ENCODE measurements around the gene ADI1. TPM values are rescaled to one million over a fixed set of nuclear protein-coding genes. Genes with fewer than 3 reads are reported as not detected.

ADI1 gene
- total RNA-seq, 2 experiments from 2014 or later = 28.4 to 30.2 TPM

- Histone ChIP-seq H3K27ac (ENCODE audit: low read depth in 1 of 2, low read length in 2 of 2) (no peak overlapping the region), H3K4me1 (ENCODE audit: insufficient read depth, low read length) (peaks cover 3% of the 10 kb centered on the region), H3K36me3 (ENCODE audit: insufficient read depth, low read length) (peaks cover 36% of the 10 kb centered on the region), H3K4me3 (ENCODE audit: low read length) (no peak overlapping the region), H3K27me3 (ENCODE audit: control insufficient read depth in 1 of 2, insufficient read depth in 2 of 2, low read length in 2 of 2) (no peaks in the 10 kb centered on the region), H3K9me3 (ENCODE audit: control insufficient read depth in 1 of 2, insufficient read depth in 1 of 2, low read length in 2 of 2) (peaks cover 0 to 12% of the 10 kb centered on the region in 2 experiments)
- no peak overlapping the region for H3K4me3 Mint-ChIP-seq
- H3K4me1 Mint-ChIP-seq (ENCODE audit: low read depth) = peaks cover 33% of the 10 kb centered on the region
- TF ChIP-seq, protein P1, sequence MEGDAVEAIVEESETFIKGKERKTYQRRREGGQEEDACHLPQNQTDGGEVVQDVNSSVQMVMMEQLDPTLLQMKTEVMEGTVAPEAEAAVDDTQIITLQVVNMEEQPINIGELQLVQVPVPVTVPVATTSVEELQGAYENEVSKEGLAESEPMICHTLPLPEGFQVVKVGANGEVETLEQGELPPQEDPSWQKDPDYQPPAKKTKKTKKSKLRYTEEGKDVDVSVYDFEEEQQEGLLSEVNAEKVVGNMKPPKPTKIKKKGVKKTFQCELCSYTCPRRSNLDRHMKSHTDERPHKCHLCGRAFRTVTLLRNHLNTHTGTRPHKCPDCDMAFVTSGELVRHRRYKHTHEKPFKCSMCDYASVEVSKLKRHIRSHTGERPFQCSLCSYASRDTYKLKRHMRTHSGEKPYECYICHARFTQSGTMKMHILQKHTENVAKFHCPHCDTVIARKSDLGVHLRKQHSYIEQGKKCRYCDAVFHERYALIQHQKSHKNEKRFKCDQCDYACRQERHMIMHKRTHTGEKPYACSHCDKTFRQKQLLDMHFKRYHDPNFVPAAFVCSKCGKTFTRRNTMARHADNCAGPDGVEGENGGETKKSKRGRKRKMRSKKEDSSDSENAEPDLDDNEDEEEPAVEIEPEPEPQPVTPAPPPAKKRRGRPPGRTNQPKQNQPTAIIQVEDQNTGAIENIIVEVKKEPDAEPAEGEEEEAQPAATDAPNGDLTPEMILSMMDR (IDR thresholded peaks at IDR 0.05) = no peak
- H3K36me3 Mint-ChIP-seq (ENCODE audit: low read depth) = peaks cover 91% of the 10 kb centered on the region
- no peak for ATAC-seq (ENCODE audit: poor library complexity)
- H3K9me3 Mint-ChIP-seq = peaks cover 6% of the 10 kb centered on the region
- H3K27me3 Mint-ChIP-seq = no peaks in the 10 kb centered on the region
- no peak overlapping the region for H3K27ac Mint-ChIP-seq
- intact Hi-C loops (cut with DNase I, micrococcal nuclease) = loop anchor here in 1 of 2 experiments (10.0 kb wide), 1 partner anchor 898 kb away; no protein-coding TSS in a partner anchor
- DNase-seq = no peak
- CTCF ChIA-PET = no interaction called here
- POLR2A ChIA-PET = no interaction called here
Measured at GRCh38 chr2:3513026-3513810, 6.1 kb downstream of the ADI1 start.

GRCh38 chr2:3512086-3512485, 7.2 kb downstream of the ADI1 start:
- POLR2A ChIA-PET = no interaction called here
- H3K36me3 Mint-ChIP-seq (ENCODE audit: low read depth) = peaks cover 92% of the 10 kb centered on the region
- no peak overlapping the region for H3K27ac ChIP-seq (ENCODE audit: low read depth in 1 of 2, low read length in 2 of 2)

GRCh38 chr2:3505771-3506170, 13.6 kb downstream of the ADI1 start:
- intact Hi-C loops (cut with DNase I, micrococcal nuclease) = no loop called here
- POLR2A ChIA-PET = interaction anchor here (1.4 kb wide), 1 partner anchor 14 kb away, joined by 5 read pairs; the partner anchor contains the start of gene ADI1
- CTCF ChIA-PET = no interaction called here
- Mint-ChIP-seq H3K4me1 (ENCODE audit: low read depth) (peaks cover 19% of the 10 kb centered on the region), H3K36me3 (ENCODE audit: low read depth) (peaks cover 87% of the 10 kb centered on the region), H3K27ac (no peak overlapping the region), H3K4me3 (no peak overlapping the region), H3K9me3 (no peaks in the 10 kb centered on the region), H3K27me3 (no peaks in the 10 kb centered on the region)
- H3K36me3 ChIP-seq (ENCODE audit: insufficient read depth, low read length) = peaks cover 25% of the 10 kb centered on the region
- no peaks in the 10 kb centered on the region for H3K27me3 ChIP-seq (ENCODE audit: control insufficient read depth in 1 of 2, insufficient read depth in 2 of 2, low read length in 2 of 2)
- H3K4me3 ChIP-seq (ENCODE audit: low read length) = no peak overlapping the region
- H3K27ac ChIP-seq (ENCODE audit: low read depth in 1 of 2, low read length in 2 of 2) = no peak overlapping the region
- ATAC-seq (ENCODE audit: poor library complexity) (no peak), DNase-seq (no peak)
- H3K9me3 ChIP-seq (ENCODE audit: control insufficient read depth in 1 of 2, insufficient read depth in 1 of 2, low read length in 2 of 2) = no peaks in the 10 kb centered on the region
- H3K4me1 ChIP-seq (ENCODE audit: insufficient read depth, low read length) = no peaks in the 10 kb centered on the region
- TF ChIP-seq, protein P1 (IDR thresholded peaks at IDR 0.05) = no peak

More at GRCh38 chr2:3512086-3512485, 7.2 kb downstream of the ADI1 start:
- Mint-ChIP-seq H3K27me3 (no peaks in the 10 kb centered on the region), H3K9me3 (peaks cover 6% of the 10 kb centered on the region), H3K27ac (no peak overlapping the region), H3K4me3 (no peak overlapping the region), H3K4me1 (ENCODE audit: low read depth) (peaks cover 24% of the 10 kb centered on the region)
- H3K4me3 ChIP-seq (ENCODE audit: low read length) = no peak overlapping the region
- no peaks in the 10 kb centered on the region for H3K27me3 ChIP-seq (ENCODE audit: control insufficient read depth in 1 of 2, insufficient read depth in 2 of 2, low read length in 2 of 2)
- TF ChIP-seq, protein P1 (IDR thresholded peaks at IDR 0.05) = no peak
- intact Hi-C loops (cut with DNase I, micrococcal nuclease) = loop anchor here in 1 of 2 experiments (10.0 kb wide), 1 partner anchor 897 kb away; no protein-coding TSS in a partner anchor
- CTCF ChIA-PET = no interaction called here
- H3K4me1 ChIP-seq (ENCODE audit: insufficient read depth, low read length) = no peaks in the 10 kb centered on the region
- no peak for DNase-seq
- H3K9me3 ChIP-seq (ENCODE audit: control insufficient read depth in 1 of 2, insufficient read depth in 1 of 2, low read length in 2 of 2) = peaks cover 0 to 12% of the 10 kb centered on the region in 2 experiments
- peaks cover 36% of the 10 kb centered on the region for H3K36me3 ChIP-seq (ENCODE audit: insufficient read depth, low read length)
- ATAC-seq (ENCODE audit: poor library complexity) = no peak

Measured in CD4-positive, alpha-beta T cell (primary cell).